ENCODE results near the gene DUSP18. TPM values are rescaled to one million over a fixed set of nuclear protein-coding genes. Genes with fewer than 3 reads are reported as not detected.

DUSP18 gene
- total and polyA plus RNA-seq, 9 of the 15 experiments (the other 6 are each of a cell fraction or from before 2014, with no cell fraction given): 1.00 to 3.7 (median 1.5) TPM

- no TSS peak for BruUV-seq (replicated peaks)
- H3K4me3 ChIP-seq: no peak overlapping the region
- H3K36me3 ChIP-seq (ENCODE audit: control insufficient read depth, insufficient read depth, low read length): no peaks in the 10 kb centered on the region
- peak overlapping the region in 1 of 2 experiments; percentile 82; a peak in 1 of 4 replicates for H3K9ac ChIP-seq (ENCODE audit: insufficient read depth in 1 of 2, low read depth in 2 of 2, low read length in 2 of 2)
- in situ Hi-C loops (cut with MboI) (no loop called here), intact Hi-C loops (cut with micrococcal nuclease) (no loop called here)
- no peaks in the 10 kb centered on the region for H3K79me2 ChIP-seq (ENCODE audit: control insufficient read depth, insufficient read depth, low read length)
- H4K20me1 ChIP-seq (replicated peaks; ENCODE audit: control insufficient read depth, insufficient read depth, low read length): no peaks in the 10 kb centered on the region
- H3K4me1 ChIP-seq (replicated peaks in 1 of 2; ENCODE audit: control insufficient read depth in 2 of 2, insufficient read depth in 2 of 2, low read length in 2 of 2): peaks cover 13 to 23% of the 10 kb centered on the region in 2 experiments; a peak in 4 of 5 replicates
- ATAC-seq (peak; percentile 61), DNase-seq (ENCODE audit: extremely low read depth in 1 of 4, low spot score in 3 of 4) (peak in 1 of 4 experiments; percentile 45), FAIRE-seq (peak; percentile 71)
- no peak overlapping the region for H3K27ac ChIP-seq (ENCODE audit: extremely low read depth, low read depth, low read length)
- 22% methylated on average over 5 of the region's 5 CpGs for WGBS (ENCODE audit: insufficient coverage, low coverage, missing lambda C conversion rate)
- H3K9me3 ChIP-seq (replicated peaks; ENCODE audit: control insufficient read depth, insufficient read depth, low read depth, low read length): no peaks in the 10 kb centered on the region
- no peaks in the 10 kb centered on the region for H3K27me3 ChIP-seq (ENCODE audit: control insufficient read depth in 2 of 2, insufficient read depth in 2 of 2, low read length in 2 of 2)
- peak overlapping the region; percentile 37; the same call in 1 of the 2 replicates for H3K4me2 ChIP-seq (ENCODE audit: insufficient read depth, low read length)
- H2AFZ ChIP-seq (ENCODE audit: low read depth, low read length): peak overlapping the region; percentile 59; the same call in 1 of the 2 replicates
- ChIA-PET CTCF (ENCODE audit: low intra/inter-chr PET ratio) (no interaction called here), POLR2A (interaction anchor here (0.8 to 0.9 kb wide), 2 partner anchors 14 to 17 kb away, joined by 4 read pairs; partner anchors contain the start of gene DUSP18)
- no peaks in the 10 kb centered on the region for H3K9me1 ChIP-seq (ENCODE audit: control insufficient read depth, insufficient read depth, low read length)
- TF ChIP-seq ZNF263 (CRISPR knock-in tag; IDR thresholded peaks at IDR 0.05; ENCODE audit: borderline replicate concordance) (no peak), CTBP1 (IDR thresholded peaks at IDR 0.05; ENCODE audit: borderline replicate concordance) (peak; percentile 51; the same call in 1 of the 2 replicates), TRIM28 (IDR thresholded peaks at IDR 0.05) (no peak), MGA (IDR thresholded peaks at IDR 0.05) (peak; percentile 75), ZFX (CRISPR knock-in tag; IDR thresholded peaks at IDR 0.05) (peak; percentile 47), L3MBTL2 (IDR thresholded peaks at IDR 0.05) (peak; percentile 47; the same call in 1 of the 2 replicates), MAX (CRISPR knock-in tag; IDR thresholded peaks at IDR 0.05) (0 out of 2 replicates have a peak, but pooled peaks have one; percentile 40)
Measured at GRCh38 chr22:30650508-30651116, 17.1 kb downstream of the DUSP18 start.

Measured in K562 (cell line).